Neural cell (in vitro differentiated cells): ENCODE results near the gene INA.

Source experiments
- EP300 ChIP-seq: fragments of 450-650 bp; conservative IDR thresholded peaks from 2 replicates; pipeline ENCODE4 v1.6.1; 2014; ENCODE audit warnings: antibody characterized with exemption, mild to moderate bottlenecking, moderate library complexity; ENCODE audit not compliant: poor library complexity, severe bottlenecking
- EZH2 ChIP-seq: fragments of 200-600, 300-800 bp; shearing (Covaris generic), sonication (generic); IDR thresholded peaks from 2 replicates; pipeline ENCODE4 v1.6.1; 2014; ENCODE audit warnings: antibody characterized with exemption, low read length, borderline replicate concordance, mild to moderate bottlenecking; ENCODE audit not compliant: insufficient read depth, poor library complexity, severe bottlenecking
- POLR2AphosphoS5 ChIP-seq: IDR thresholded peaks from 2 replicates; pipeline ENCODE4 v1.6.1; 2012
- RAD21 ChIP-seq: fragments of 450-650 bp; conservative IDR thresholded peaks from 2 replicates; pipeline ENCODE4 v1.6.1; 2014; ENCODE audit warnings: antibody characterized with exemption, mild to moderate bottlenecking, moderate library complexity
- SMC3 ChIP-seq: fragments of 450-650 bp; conservative IDR thresholded peaks from 2 replicates; pipeline ENCODE4 v1.6.1; 2014; ENCODE audit warnings: antibody characterized with exemption, mild to moderate bottlenecking, moderate library complexity; ENCODE audit not compliant: poor library complexity
- TAF1 ChIP-seq: IDR thresholded peaks from 2 replicates; pipeline ENCODE4 v1.6.1; 2012; ENCODE audit warnings: low read depth
- TF ChIP-seq, protein P1 (sequence below): fragments of 450-650 bp; IDR thresholded peaks from 2 replicates; pipeline ENCODE4 v1.5.1; 2014; ENCODE audit warnings: antibody characterized with exemption, mild to moderate bottlenecking, moderate library complexity; ENCODE audit not compliant: poor library complexity, severe bottlenecking

DNA sequence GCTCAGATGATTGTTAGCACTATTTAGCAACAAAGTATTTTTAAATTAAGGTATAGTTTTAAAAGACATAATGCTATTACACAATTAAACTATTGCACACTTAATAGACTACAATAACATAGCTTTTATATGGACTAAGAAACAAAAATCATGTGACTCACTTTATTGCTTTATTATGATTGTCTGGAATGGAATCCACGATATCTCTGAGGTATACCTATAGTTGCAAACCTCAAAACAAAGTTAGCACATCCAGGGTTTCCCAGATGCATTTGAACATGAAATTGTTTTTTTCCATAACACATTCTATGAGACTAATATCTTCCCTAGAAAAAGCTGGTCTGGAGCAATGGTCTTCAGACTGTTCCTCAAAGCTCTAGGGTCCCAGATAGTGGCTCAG lies 49.5 kb upstream of the INA start:
- TF ChIP-seq EZH2, result no peak
- TF ChIP-seq, protein P1, sequence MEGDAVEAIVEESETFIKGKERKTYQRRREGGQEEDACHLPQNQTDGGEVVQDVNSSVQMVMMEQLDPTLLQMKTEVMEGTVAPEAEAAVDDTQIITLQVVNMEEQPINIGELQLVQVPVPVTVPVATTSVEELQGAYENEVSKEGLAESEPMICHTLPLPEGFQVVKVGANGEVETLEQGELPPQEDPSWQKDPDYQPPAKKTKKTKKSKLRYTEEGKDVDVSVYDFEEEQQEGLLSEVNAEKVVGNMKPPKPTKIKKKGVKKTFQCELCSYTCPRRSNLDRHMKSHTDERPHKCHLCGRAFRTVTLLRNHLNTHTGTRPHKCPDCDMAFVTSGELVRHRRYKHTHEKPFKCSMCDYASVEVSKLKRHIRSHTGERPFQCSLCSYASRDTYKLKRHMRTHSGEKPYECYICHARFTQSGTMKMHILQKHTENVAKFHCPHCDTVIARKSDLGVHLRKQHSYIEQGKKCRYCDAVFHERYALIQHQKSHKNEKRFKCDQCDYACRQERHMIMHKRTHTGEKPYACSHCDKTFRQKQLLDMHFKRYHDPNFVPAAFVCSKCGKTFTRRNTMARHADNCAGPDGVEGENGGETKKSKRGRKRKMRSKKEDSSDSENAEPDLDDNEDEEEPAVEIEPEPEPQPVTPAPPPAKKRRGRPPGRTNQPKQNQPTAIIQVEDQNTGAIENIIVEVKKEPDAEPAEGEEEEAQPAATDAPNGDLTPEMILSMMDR, result no peak
- TF ChIP-seq EP300, result no peak
- no peak for TF ChIP-seq SMC3
- no peak for TF ChIP-seq POLR2AphosphoS5
- TF ChIP-seq RAD21, result no peak
- TF ChIP-seq TAF1, result no peak
